Mesendoderm (in vitro differentiated cells): ENCODE results near the gene CCDC127.
A peak's percentile ranks its signal among the peaks of the same experiment; 100 is the strongest.

Source experiments
- DNase-seq: peaks from one replicate; pipeline ENCODE4 v3.0.0; 2013
- H2AK5ac ChIP-seq: 2 replicates; pipeline ENCODE4 v1.6.1; 2013; ENCODE audit warnings: low read length, inconsistent platforms
- H2BK120ac ChIP-seq: 2 replicates; pipeline ENCODE4 v1.6.1; 2013; ENCODE audit warnings: low read depth, mild to moderate bottlenecking, low read length, moderate library complexity, mixed read lengths
- H2BK15ac ChIP-seq: replicated peaks from 2 replicates; pipeline ENCODE4 v1.6.1; 2013; ENCODE audit warnings: low read depth, mild to moderate bottlenecking, moderate library complexity
- H2BK5ac ChIP-seq: 2 replicates; pipeline ENCODE4 v1.6.1; 2013; ENCODE audit warnings: low read length, inconsistent platforms
- H3K18ac ChIP-seq: 2 replicates; pipeline ENCODE4 v1.6.1; 2013; ENCODE audit warnings: mild to moderate bottlenecking, low read length, mixed read lengths
- H3K23ac ChIP-seq: one replicate; pipeline ENCODE4 v1.6.1; 2013; ENCODE audit warnings: low read length
- H3K27ac ChIP-seq: 2 replicates; pipeline ENCODE4 v1.5.1; 2013; ENCODE audit warnings: low read depth, mild to moderate bottlenecking, inconsistent platforms, low read length, moderate library complexity
- H3K27me3 ChIP-seq: 2 replicates; pipeline ENCODE4 v1.6.1; 2013; ENCODE audit warnings: low read length, control low read depth, mild to moderate bottlenecking, inconsistent platforms; ENCODE audit not compliant: insufficient read depth, poor library complexity
- H3K36me3 ChIP-seq: 2 replicates; pipeline ENCODE4 v1.6.1; 2013; ENCODE audit warnings: low read length, inconsistent platforms; ENCODE audit not compliant: control insufficient read depth, insufficient read depth
- H3K4ac ChIP-seq: one replicate; pipeline ENCODE4 v1.6.1; 2013; ENCODE audit warnings: low read depth, mild to moderate bottlenecking, low read length, moderate library complexity
- H3K4me1 ChIP-seq: 2 replicates; pipeline ENCODE4 v1.6.1; 2013; ENCODE audit warnings: low read depth, low read length, inconsistent platforms; ENCODE audit not compliant: control insufficient read depth
- H3K4me2 ChIP-seq: 2 replicates; pipeline ENCODE4 v1.6.1; 2013; ENCODE audit warnings: low read length
- H3K4me3 ChIP-seq: 2 replicates; pipeline ENCODE4 v1.5.1; 2013; ENCODE audit warnings: mild to moderate bottlenecking, low read length
- H3K56ac ChIP-seq: one replicate; pipeline ENCODE4 v1.6.1; 2013; ENCODE audit warnings: low read length
- H3K79me1 ChIP-seq: 2 replicates; pipeline ENCODE4 v1.6.1; 2013; ENCODE audit warnings: low read length, inconsistent platforms
- H3K79me2 ChIP-seq: 2 replicates; pipeline ENCODE4 v1.6.1; 2013; ENCODE audit warnings: mild to moderate bottlenecking, low read length; ENCODE audit not compliant: control insufficient read depth, insufficient read depth
- H3K9ac ChIP-seq: 2 replicates; pipeline ENCODE4 v1.6.1; 2013; ENCODE audit warnings: low read length, inconsistent platforms
- H4K5ac ChIP-seq: one replicate; pipeline ENCODE4 v1.6.1; 2013; ENCODE audit warnings: low read length
- H4K8ac ChIP-seq: one replicate; pipeline ENCODE4 v1.6.1; 2013; ENCODE audit warnings: low read depth, mild to moderate bottlenecking, control low read depth, low read length, moderate library complexity
- WGBS: extraction: QIAGEN DNeasy Blood & Tissue Kit; methylation state at CpG from one replicate; pipeline ENCODE4 v1.1.7; 2013; ENCODE audit warnings: low lambda C conversion rate, missing lambda C conversion rate; ENCODE audit not compliant: insufficient coverage; ENCODE audit errors: extremely low coverage; 5-methylcytosine and 5-hydroxymethylcytosine counted together

The CCDC127 gene

GRCh38 chr5:213803-214395 is 4.1 kb downstream of the CCDC127 start:
- H2BK120ac ChIP-seq: no peak overlapping the region
- no peak for DNase-seq
- H3K27ac ChIP-seq: no peak overlapping the region
- H3K4me2 ChIP-seq: no peak overlapping the region
- no peaks in the 10 kb centered on the region for H3K36me3 ChIP-seq
- H4K8ac ChIP-seq: no peak overlapping the region
- H3K9ac ChIP-seq: no peak overlapping the region
- no peak overlapping the region for H3K4me3 ChIP-seq
- no CpG with 5 or more reads among the region's 12 CpGs for WGBS
- H2AK5ac ChIP-seq: no peak overlapping the region
- H3K18ac ChIP-seq: no peak overlapping the region
- no peaks in the 10 kb centered on the region for H3K4me1 ChIP-seq
- no peak overlapping the region for H3K4ac ChIP-seq
- H2BK15ac ChIP-seq: no peak overlapping the region
- no peaks in the 10 kb centered on the region for H3K27me3 ChIP-seq
- H3K79me1 ChIP-seq: peaks cover 9% of the 10 kb centered on the region
- no peak overlapping the region for H3K23ac ChIP-seq
- H3K79me2 ChIP-seq: peaks cover 18% of the 10 kb centered on the region
- H2BK5ac ChIP-seq: no peak overlapping the region
- H3K56ac ChIP-seq: no peak overlapping the region
- H4K5ac ChIP-seq: no peak overlapping the region

- Histone ChIP-seq H2BK120ac (no peak overlapping the region), H3K4ac (no peak overlapping the region), H2BK5ac (no peak overlapping the region), H4K5ac (no peak overlapping the region), H3K79me2 (peaks cover 17% of the 10 kb centered on the region), H3K9ac (no peak overlapping the region), H2AK5ac (no peak overlapping the region), H3K56ac (no peak overlapping the region), H3K79me1 (peaks cover 16% of the 10 kb centered on the region), H3K4me2 (no peak overlapping the region), H3K4me1 (peaks cover 7% of the 10 kb centered on the region), H3K18ac (no peak overlapping the region), H3K27ac (no peak overlapping the region), H3K23ac (no peak overlapping the region), H2BK15ac (no peak overlapping the region), H3K27me3 (no peaks in the 10 kb centered on the region), H3K4me3 (no peak overlapping the region), H3K36me3 (peaks cover 2% of the 10 kb centered on the region), H4K8ac (no peak overlapping the region)
- no CpG with 5 or more reads among the region's 15 CpGs for WGBS
- DNase-seq: no peak
These were observed 9.4 kb downstream of the CCDC127 start for GRCh38 chr5:208449-209114.

- WGBS: no CpG with 5 or more reads among the region's 14 CpGs
- Histone ChIP-seq H2BK120ac (no peak overlapping the region), H3K4ac (no peak overlapping the region), H4K5ac (no peak overlapping the region), H3K27ac (no peak overlapping the region), H2BK15ac (no peak overlapping the region), H3K27me3 (no peaks in the 10 kb centered on the region), H3K79me2 (peaks cover 16% of the 10 kb centered on the region), H3K9ac (no peak overlapping the region), H3K4me3 (no peak overlapping the region), H4K8ac (no peak overlapping the region), H3K79me1 (peaks cover 14% of the 10 kb centered on the region), H3K56ac (no peak overlapping the region), H2BK5ac (no peak overlapping the region), H2AK5ac (no peak overlapping the region), H3K36me3 (peaks cover 2% of the 10 kb centered on the region), H3K4me1 (peaks cover 7% of the 10 kb centered on the region), H3K4me2 (no peak overlapping the region), H3K23ac (no peak overlapping the region), H3K18ac (no peak overlapping the region)
- DNase-seq: peak; percentile 14
These were observed 10.4 kb downstream of the CCDC127 start for GRCh38 chr5:207599-207998.

DNA sequence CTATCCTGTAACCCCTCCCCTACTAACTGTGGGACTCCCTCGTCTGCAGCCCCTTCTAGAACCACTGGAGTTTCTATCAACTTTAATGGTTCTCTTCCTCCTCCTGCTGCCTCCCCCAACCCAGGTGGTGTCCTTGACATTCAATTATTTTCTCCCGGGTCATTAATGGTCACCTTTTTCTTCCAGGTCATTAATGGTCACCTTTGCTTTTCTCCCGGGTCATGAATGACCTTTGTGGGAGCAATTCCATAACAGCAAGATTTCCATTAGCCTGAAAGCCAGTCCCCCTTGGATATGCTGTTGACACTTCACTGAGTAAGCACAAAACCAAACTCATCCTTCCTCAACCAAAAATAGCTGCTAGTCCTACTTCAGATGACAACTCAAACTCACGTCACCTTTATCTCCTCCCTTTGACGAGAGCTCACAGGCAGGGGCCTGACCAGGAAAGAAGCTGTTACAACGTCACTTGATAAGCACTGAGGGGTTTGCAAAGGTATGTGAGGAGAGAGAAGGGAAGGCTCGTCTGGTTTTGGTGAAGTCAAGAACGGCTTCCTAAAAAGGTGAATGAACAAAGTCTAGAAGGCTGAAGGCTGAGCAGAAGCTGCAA is 10.9 kb downstream of the CCDC127 start:
- H2BK15ac ChIP-seq: no peak overlapping the region
- WGBS: no CpG with 5 or more reads among the region's 8 CpGs

GRCh38 chr5:206406-206805 is 11.5 kb downstream of the CCDC127 start:
- no peak overlapping the region for H2BK120ac ChIP-seq

More for the DNA sequence above, 10.9 kb downstream of the CCDC127 start:
- DNase-seq: peak; percentile 71
- Histone ChIP-seq H3K4me2 (no peak overlapping the region), H3K4me1 (peaks cover 7% of the 10 kb centered on the region), H2AK5ac (no peak overlapping the region), H3K36me3 (peaks cover 2% of the 10 kb centered on the region), H2BK120ac (no peak overlapping the region), H3K9ac (no peak overlapping the region), H3K18ac (no peak overlapping the region), H3K27ac (no peak overlapping the region), H3K79me2 (peaks cover 16% of the 10 kb centered on the region), H3K79me1 (peaks cover 14% of the 10 kb centered on the region), H3K23ac (no peak overlapping the region), H2BK5ac (no peak overlapping the region), H4K8ac (no peak overlapping the region), H3K4ac (no peak overlapping the region), H4K5ac (no peak overlapping the region), H3K4me3 (no peak overlapping the region), H3K27me3 (no peaks in the 10 kb centered on the region), H3K56ac (no peak overlapping the region)

More at GRCh38 chr5:206406-206805, 11.5 kb downstream of the CCDC127 start:
- Histone ChIP-seq H3K4me2 (no peak overlapping the region), H3K79me1 (peaks cover 16% of the 10 kb centered on the region), H3K9ac (no peak overlapping the region), H3K4ac (no peak overlapping the region), H3K27me3 (no peaks in the 10 kb centered on the region), H4K5ac (no peak overlapping the region), H3K79me2 (peaks cover 16% of the 10 kb centered on the region), H4K8ac (no peak overlapping the region), H3K23ac (no peak overlapping the region), H3K4me3 (no peak overlapping the region), H3K36me3 (peaks cover 2% of the 10 kb centered on the region), H2BK15ac (no peak overlapping the region), H2AK5ac (no peak overlapping the region), H3K4me1 (peaks cover 7% of the 10 kb centered on the region), H3K27ac (no peak overlapping the region), H3K18ac (no peak overlapping the region), H2BK5ac (no peak overlapping the region), H3K56ac (no peak overlapping the region)
- DNase-seq: no peak
- no CpG with 5 or more reads among the region's 11 CpGs for WGBS
